DOHH2 (cell line): ENCODE measurements around the gene BCOR.

Experiments used
- CTCF ChIP-seq: fragments of 200-600 bp; sonication (generic); IDR thresholded peaks from one replicate; pipeline ENCODE4 v1.5.1; 2014; ENCODE audit warnings: antibody characterized with exemption, mild to moderate bottlenecking, low read depth, low read length; ENCODE audit not compliant: poor library complexity, severe bottlenecking
- EZH2phosphoT487 ChIP-seq: fragments of 200-600 bp; sonication (generic); IDR thresholded peaks from 2 replicates; pipeline ENCODE4 v1.6.1; 2017; ENCODE audit warnings: borderline replicate concordance, mild to moderate bottlenecking, antibody characterized with exemption, low read length, moderate library complexity, mixed read lengths

- TF ChIP-seq CTCF (no peak), EZH2phosphoT487 (no peak)
These were observed 35.1 kb downstream of the BCOR start for GRCh38 chrX:40062525-40063155.
